Measurements from ENCODE around the gene MAPKAP1. TPM values are rescaled to one million over a fixed set of nuclear protein-coding genes. Genes with fewer than 3 reads are reported as not detected.

MAPKAP1 gene
- total RNA-seq, 1 donor from 2014 or later, result 76.9 TPM

DNA sequence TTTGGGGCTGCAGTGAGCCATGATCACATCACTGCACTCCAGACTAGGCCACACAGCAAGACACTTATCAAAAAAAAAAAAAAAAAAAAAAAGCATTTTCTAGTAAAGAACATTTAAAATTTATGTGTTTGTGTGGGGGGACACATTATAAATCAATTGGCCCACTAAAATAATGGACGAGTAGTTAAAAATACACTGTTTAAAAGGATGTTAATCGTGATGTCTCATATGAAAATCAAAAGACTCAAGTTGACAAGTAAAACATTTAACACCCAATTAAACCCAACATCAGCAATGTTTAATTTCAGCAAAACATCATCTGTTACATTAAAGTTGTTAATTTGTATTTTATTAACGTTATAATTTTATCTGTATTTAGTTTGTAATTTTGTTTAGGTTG lies 152.3 kb downstream of the MAPKAP1 start:
- H3K27me3 Mint-ChIP-seq (ENCODE audit: unreplicated experiment), result no peaks in the 10 kb centered on the region
- H3K27ac Mint-ChIP-seq (ENCODE audit: unreplicated experiment), result no peak overlapping the region
- TF ChIP-seq, protein P1, sequence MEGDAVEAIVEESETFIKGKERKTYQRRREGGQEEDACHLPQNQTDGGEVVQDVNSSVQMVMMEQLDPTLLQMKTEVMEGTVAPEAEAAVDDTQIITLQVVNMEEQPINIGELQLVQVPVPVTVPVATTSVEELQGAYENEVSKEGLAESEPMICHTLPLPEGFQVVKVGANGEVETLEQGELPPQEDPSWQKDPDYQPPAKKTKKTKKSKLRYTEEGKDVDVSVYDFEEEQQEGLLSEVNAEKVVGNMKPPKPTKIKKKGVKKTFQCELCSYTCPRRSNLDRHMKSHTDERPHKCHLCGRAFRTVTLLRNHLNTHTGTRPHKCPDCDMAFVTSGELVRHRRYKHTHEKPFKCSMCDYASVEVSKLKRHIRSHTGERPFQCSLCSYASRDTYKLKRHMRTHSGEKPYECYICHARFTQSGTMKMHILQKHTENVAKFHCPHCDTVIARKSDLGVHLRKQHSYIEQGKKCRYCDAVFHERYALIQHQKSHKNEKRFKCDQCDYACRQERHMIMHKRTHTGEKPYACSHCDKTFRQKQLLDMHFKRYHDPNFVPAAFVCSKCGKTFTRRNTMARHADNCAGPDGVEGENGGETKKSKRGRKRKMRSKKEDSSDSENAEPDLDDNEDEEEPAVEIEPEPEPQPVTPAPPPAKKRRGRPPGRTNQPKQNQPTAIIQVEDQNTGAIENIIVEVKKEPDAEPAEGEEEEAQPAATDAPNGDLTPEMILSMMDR (IDR thresholded peaks at IDR 0.05), result no peak
- H3K4me3 Mint-ChIP-seq (ENCODE audit: unreplicated experiment), result no peak overlapping the region
- peaks cover 16% of the 10 kb centered on the region for H3K4me1 Mint-ChIP-seq (ENCODE audit: unreplicated experiment)
- no peaks in the 10 kb centered on the region for H3K9me3 Mint-ChIP-seq (ENCODE audit: unreplicated experiment)
- DNase-seq (ENCODE audit: extremely low spot score, unreplicated experiment), result no peak
- no peaks in the 10 kb centered on the region for H3K36me3 Mint-ChIP-seq (ENCODE audit: unreplicated experiment)

DNA sequence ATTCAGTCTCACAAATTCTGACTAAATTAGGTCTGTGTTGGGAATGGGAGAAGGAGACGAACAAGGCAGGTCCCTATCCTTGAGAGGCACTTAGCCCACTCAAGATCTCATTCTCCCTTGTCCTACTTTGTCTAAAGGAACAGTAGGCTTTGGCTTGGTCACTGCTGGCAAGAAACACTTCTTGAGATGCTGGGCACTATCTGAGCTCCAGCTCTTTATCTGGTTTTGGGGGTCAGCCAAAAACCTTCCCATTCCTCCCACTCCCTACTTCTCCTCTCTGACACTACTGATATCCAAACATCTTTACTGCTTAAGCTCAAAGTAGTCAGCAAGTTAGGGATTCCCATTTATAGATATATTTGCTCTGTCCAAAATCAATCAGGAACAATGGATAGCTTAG lies 155.2 kb downstream of the MAPKAP1 start:
- Mint-ChIP-seq H3K9me3 (ENCODE audit: unreplicated experiment) (no peaks in the 10 kb centered on the region), H3K36me3 (ENCODE audit: unreplicated experiment) (no peaks in the 10 kb centered on the region), H3K4me3 (ENCODE audit: unreplicated experiment) (no peak overlapping the region), H3K4me1 (ENCODE audit: unreplicated experiment) (peaks cover 29% of the 10 kb centered on the region), H3K27ac (ENCODE audit: unreplicated experiment) (no peak overlapping the region), H3K27me3 (ENCODE audit: unreplicated experiment) (no peaks in the 10 kb centered on the region)
- no peak for DNase-seq (ENCODE audit: extremely low spot score, unreplicated experiment)
- TF ChIP-seq, protein P1 (IDR thresholded peaks at IDR 0.05), result no peak

DNA sequence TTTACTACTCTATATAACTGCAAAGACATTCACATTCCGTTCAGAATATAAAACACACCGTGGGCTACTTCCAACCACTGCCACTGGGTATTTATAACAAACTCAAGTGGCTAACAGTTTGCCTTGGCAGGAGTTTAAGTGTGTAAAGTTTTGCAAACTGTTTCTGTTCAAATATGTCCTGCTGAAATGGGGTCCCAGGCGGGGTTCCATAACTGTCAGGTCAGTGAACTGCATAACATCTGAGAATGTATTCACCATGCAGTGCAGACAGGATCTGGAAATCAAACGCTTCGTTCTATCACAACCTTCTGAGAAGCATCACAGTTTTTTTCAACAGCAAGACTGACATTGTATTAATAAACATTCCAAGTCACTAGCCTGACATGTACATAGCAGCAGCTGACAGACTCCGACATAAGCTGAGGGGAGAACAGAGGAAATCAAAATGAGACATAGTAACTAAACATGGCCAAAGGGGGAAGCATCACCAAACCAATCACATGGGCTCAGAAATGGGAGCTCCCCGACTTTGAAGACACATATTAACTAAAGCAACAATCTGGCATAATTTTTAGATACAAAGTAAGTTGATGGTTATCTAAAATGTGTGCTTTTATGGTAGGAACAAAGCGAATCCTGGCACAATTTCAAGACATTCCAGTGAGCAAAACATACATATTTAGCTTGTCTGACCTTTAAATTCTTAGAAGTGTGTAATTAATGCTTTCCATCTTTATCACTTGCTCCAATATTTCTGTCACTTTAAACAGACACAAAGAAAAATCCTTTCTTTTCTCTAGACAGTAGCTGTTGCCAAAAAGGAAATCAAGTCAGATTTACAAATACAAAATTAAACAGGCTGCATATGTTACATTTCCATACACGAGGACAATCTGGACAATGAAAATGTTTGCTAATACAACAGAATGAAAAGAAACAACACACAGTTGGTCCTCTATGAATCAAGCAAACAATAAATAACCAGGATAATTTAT lies 156.8 kb downstream of the MAPKAP1 start:
- DNase-seq (ENCODE audit: extremely low spot score, unreplicated experiment), result no peak
- H3K9me3 Mint-ChIP-seq (ENCODE audit: unreplicated experiment), result no peaks in the 10 kb centered on the region
- H3K27me3 Mint-ChIP-seq (ENCODE audit: unreplicated experiment), result no peaks in the 10 kb centered on the region
- TF ChIP-seq, protein P1 (IDR thresholded peaks at IDR 0.05), result no peak
- peaks cover 39% of the 10 kb centered on the region for H3K4me1 Mint-ChIP-seq (ENCODE audit: unreplicated experiment)
- no peaks in the 10 kb centered on the region for H3K36me3 Mint-ChIP-seq (ENCODE audit: unreplicated experiment)
- peak overlapping the region; percentile 77 for H3K27ac Mint-ChIP-seq (ENCODE audit: unreplicated experiment)
- peak overlapping the region; percentile 3 for H3K4me3 Mint-ChIP-seq (ENCODE audit: unreplicated experiment)

DNA sequence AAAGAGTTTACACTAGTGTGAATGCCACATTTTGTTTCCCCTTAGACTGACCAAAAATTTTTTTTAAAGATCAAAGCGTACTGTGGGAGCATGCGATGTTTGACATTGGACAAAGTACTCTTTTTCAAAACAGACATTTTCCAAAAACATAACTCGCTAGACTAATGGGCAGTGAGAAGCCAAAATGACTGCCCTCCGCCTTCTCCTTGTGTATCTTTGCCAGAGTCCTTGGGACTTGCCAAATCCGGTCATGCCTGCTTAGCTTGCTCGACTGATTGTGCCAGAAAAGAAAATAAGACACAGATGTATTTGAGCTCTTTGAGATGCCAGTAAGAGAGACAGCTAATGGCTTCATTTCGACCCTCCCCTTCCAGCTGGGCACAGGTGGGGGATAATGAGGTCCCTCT lies 157.5 kb downstream of the MAPKAP1 start:
- H3K27me3 Mint-ChIP-seq (ENCODE audit: unreplicated experiment), result no peaks in the 10 kb centered on the region
- no peaks in the 10 kb centered on the region for H3K9me3 Mint-ChIP-seq (ENCODE audit: unreplicated experiment)
- DNase-seq (ENCODE audit: extremely low spot score, unreplicated experiment), result no peak
- no peaks in the 10 kb centered on the region for H3K36me3 Mint-ChIP-seq (ENCODE audit: unreplicated experiment)
- H3K4me1 Mint-ChIP-seq (ENCODE audit: unreplicated experiment), result peaks cover 46% of the 10 kb centered on the region
- TF ChIP-seq, protein P1 (IDR thresholded peaks at IDR 0.05), result no peak
- no peak overlapping the region for H3K4me3 Mint-ChIP-seq (ENCODE audit: unreplicated experiment)
- peak overlapping the region; percentile 77 for H3K27ac Mint-ChIP-seq (ENCODE audit: unreplicated experiment)

DNA sequence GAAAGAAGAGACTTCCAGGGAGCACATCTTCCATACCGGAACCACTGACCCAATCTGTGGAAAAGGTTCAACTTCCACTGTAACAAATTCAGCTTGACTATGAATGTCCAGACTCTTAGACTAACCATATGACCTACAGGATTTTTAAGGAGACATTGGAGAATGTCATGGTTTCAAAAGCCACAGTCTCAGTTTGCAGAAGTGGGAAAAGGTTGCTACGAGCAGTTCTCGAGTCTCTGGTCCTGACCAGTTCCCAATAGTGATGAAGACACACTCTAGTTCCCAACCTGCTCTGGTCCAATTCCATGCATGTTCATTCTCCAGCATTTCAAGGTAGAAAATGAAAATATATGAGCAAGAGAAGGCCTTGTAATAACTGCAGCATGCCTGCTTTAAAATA lies 158.0 kb downstream of the MAPKAP1 start:
- Mint-ChIP-seq H3K27ac (ENCODE audit: unreplicated experiment) (peak overlapping the region; percentile 77), H3K4me3 (ENCODE audit: unreplicated experiment) (no peak overlapping the region), H3K9me3 (ENCODE audit: unreplicated experiment) (no peaks in the 10 kb centered on the region), H3K36me3 (ENCODE audit: unreplicated experiment) (no peaks in the 10 kb centered on the region), H3K4me1 (ENCODE audit: unreplicated experiment) (peaks cover 50% of the 10 kb centered on the region), H3K27me3 (ENCODE audit: unreplicated experiment) (no peaks in the 10 kb centered on the region)
- DNase-seq (ENCODE audit: extremely low spot score, unreplicated experiment), result no peak
- TF ChIP-seq, protein P1 (IDR thresholded peaks at IDR 0.05), result no peak
